Right lobe of liver (tissue), 6 donors: ENCODE results near the gene SLC9B1. TPM values are rescaled to one million over a fixed set of nuclear protein-coding genes. Genes with fewer than 3 reads are reported as not detected.
"Not testable (repeated sequence)": the region's sequence is repeated elsewhere in the genome, so short reads cannot be mapped to it uniquely, and the experiment has no call there.

Experiments used
- ATAC-seq, 4 donors: fragments of 200-7000 bp; cut with Tn5 transposase; one replicate each; pipeline ENCODE4 v1.9.1; 2020; ENCODE audit warnings: mild to moderate bottlenecking in 4 of 4, moderate library complexity in 4 of 4
- DNase-seq, 3 donors: peaks; one replicate each; pipeline ENCODE4 v3.0.0-alpha.2; 2020
- H3K27ac ChIP-seq, 3 donors: fragments of 200-600 bp; one replicate each; pipeline ENCODE4 v1.8.0; 2022
- H3K27me3 ChIP-seq, 2 donors: fragments of 200-600 bp; one replicate each; pipeline ENCODE4 v1.8.0; 2022
- H3K36me3 ChIP-seq, 4 donors: fragments of 200-600 bp; sonication (generic) in 1 of 4; one replicate each; pipeline versions ENCODE4 v1.5.1 to v1.8.0; 2017 to 2022; ENCODE audit warnings: control low read depth in 1 of 4
- H3K4me1 ChIP-seq, 4 donors: fragments of 200-600 bp; sonication (generic) in 1 of 4; one replicate each; pipeline versions ENCODE4 v1.5.1 to v1.8.0; 2017 to 2022; ENCODE audit warnings: control low read depth in 1 of 4
- H3K4me3 ChIP-seq, 3 donors: fragments of 200-600 bp; one replicate each; pipeline ENCODE4 v1.8.0; 2022
- H3K9me3 ChIP-seq, 4 donors: fragments of 200-600 bp; sonication (generic) in 1 of 4; one replicate each; pipeline versions ENCODE4 v1.5.1 to v1.8.0; 2017 to 2022; ENCODE audit warnings: control low read depth in 1 of 4
- CTCF ChIP-seq, 4 donors: fragments of 200-600 bp in 3 of 4; fragments of 450-650 bp in 1 of 4; IDR thresholded peaks; one replicate each; pipeline versions ENCODE4 v1.5.1 to v1.8.0; 2016 to 2022; ENCODE audit warnings: antibody characterized with exemption in 4 of 4, mild to moderate bottlenecking in 2 of 4
- POLR2A ChIP-seq: fragments of 450-650 bp; IDR thresholded peaks from one replicate; pipeline ENCODE4 v1.6.1; 2017; ENCODE audit warnings: antibody characterized with exemption, mild to moderate bottlenecking
- WGBS: methylation state at CpG from one replicate; pipeline ENCODE4 v1.1.6; 2018; ENCODE audit warnings: low coverage, low lambda C conversion rate; ENCODE audit not compliant: insufficient coverage; ENCODE audit errors: missing lambda C conversion rate; 5-methylcytosine and 5-hydroxymethylcytosine counted together
- intact Hi-C, 2 donors: fragments of 100-400 bp; cut with DNase I; formaldehyde crosslinking; loops; one replicate each; pipeline versions ENCODE4 v1.11.2 to v1.14.1; 2022
- total RNA-seq, 6 experiments: library from RNA; depleted of rRNA in 2 of 6; stranded (reverse); fragments of >200 nt in 2 of 6; fragmentation: NEBNext Ultra II Directional in 3 of 6; extraction: Animal tissue kit (Norgen Biotek cat#: 25700) in 3 of 6; gene quantifications; one replicate each; pipeline versions ENCODE4 v1.1.0 to v1.2.4, GENCODE V29; 2016 to 2023
- donor health status: DM: no; HTN: yes; CAD: no.
- donor health status: DM: no; HTN: no; CAD: no.
- donor health status: DM: no; HTN: no; CAD: no.
- donor health status: DM: no; HTN: yes; CAD: no.
- donor health status: DM: no; HTN: yes; CAD: no.

SLC9B1 gene
- total RNA-seq, 6 experiments from 2014 or later: 0.24 to 0.56 (median 0.51) TPM; not detected in 2

GRCh38 chr4:102867278-102868152, 152.0 kb downstream of the SLC9B1 start:
- WGBS: 73% methylated on average over 12 of the region's 12 CpGs
- TF ChIP-seq CTCF (IDR thresholded peaks at IDR 0.05): no peak
- peaks cover 0 to 19% (median 9%) of the 10 kb centered on the region in 4 donors for H3K4me1 ChIP-seq
- H3K27ac ChIP-seq: peak overlapping the region; percentile 89 to 97 (median 96)
- no peaks in the 10 kb centered on the region for H3K36me3 ChIP-seq
- no peaks in the 10 kb centered on the region for H3K9me3 ChIP-seq
- intact Hi-C loops: loop anchor here in 1 of 2 donors (5.0 kb wide), 1 partner anchor 40 kb away; the partner anchor contains the start of gene UBE2D3
- peak overlapping the region; percentile 71 to 80 (median 73) for H3K4me3 ChIP-seq
- no peak for DNase-seq
- ATAC-seq: no peak
- no peaks in the 10 kb centered on the region for H3K27me3 ChIP-seq

GRCh38 chr4:102865327-102865726, 154.2 kb downstream of the SLC9B1 start:
- H3K4me1 ChIP-seq: peaks cover 0 to 13% (median under 1%) of the 10 kb centered on the region in 4 donors
- ATAC-seq: not testable (repeated sequence)

DNA sequence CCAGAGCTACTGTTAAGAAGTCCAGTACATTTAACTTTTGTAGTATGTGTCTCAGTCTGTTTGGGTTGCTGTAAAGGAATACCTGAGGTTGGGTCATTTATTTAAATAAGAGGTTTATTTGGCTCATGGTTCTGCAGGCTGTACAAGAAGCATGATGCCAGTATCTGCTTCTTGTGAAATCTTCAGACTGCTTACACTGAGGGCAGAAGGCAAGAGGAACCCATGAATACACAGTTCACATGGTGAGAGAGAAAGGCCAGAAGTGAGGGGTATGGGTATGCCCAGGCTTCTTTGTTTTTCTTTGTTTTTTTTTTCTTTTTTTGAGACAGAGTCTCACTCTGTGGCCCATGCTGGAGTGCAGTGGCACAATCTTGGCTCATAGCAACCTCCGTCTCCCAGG, 156.8 kb downstream of the SLC9B1 start:
- Histone ChIP-seq H3K36me3 (no peaks in the 10 kb centered on the region), H3K9me3 (peaks cover 0 to 7% (median 0%) of the 10 kb centered on the region in 4 donors), H3K27me3 (no peaks in the 10 kb centered on the region), H3K27ac (no peak overlapping the region), H3K4me3 (no peak overlapping the region), H3K4me1 (peaks cover 0 to 9% (median 0%) of the 10 kb centered on the region in 4 donors)
- intact Hi-C loops: no loop called here
- no peak for TF ChIP-seq CTCF (IDR thresholded peaks at IDR 0.05)
- TF ChIP-seq POLR2A: no peak
- ATAC-seq: peak; percentile 64 to 90 (median 78)
- WGBS: no CpG with 5 or more reads among the region's 1 CpG
- no peak for DNase-seq

More at GRCh38 chr4:102865327-102865726, 154.2 kb downstream of the SLC9B1 start:
- no CpG with 5 or more reads among the region's 5 CpGs for WGBS
- H3K9me3 ChIP-seq, H3K4me3 ChIP-seq, H3K27me3 ChIP-seq, H3K27ac ChIP-seq, DNase-seq, H3K36me3 ChIP-seq: not testable (repeated sequence)
- intact Hi-C loops: loop anchor here in 1 of 2 donors (5.0 kb wide), 1 partner anchor 38 kb away; the partner anchor contains the start of gene UBE2D3

GRCh38 chr4:102862016-102862415, 157.5 kb downstream of the SLC9B1 start:
- no peak for TF ChIP-seq CTCF (IDR thresholded peaks at IDR 0.05)
- no peak for TF ChIP-seq POLR2A
- DNase-seq (no peak), ATAC-seq (peak in 2 of 4 donors; percentile 28 to 52)
- no peak overlapping the region for H3K4me3 ChIP-seq
- no peaks in the 10 kb centered on the region for H3K27me3 ChIP-seq
- no peaks in the 10 kb centered on the region for H3K36me3 ChIP-seq
- WGBS: 29% methylated on average over 1 of the region's 1 CpG
- peaks cover 0 to 7% (median 0%) of the 10 kb centered on the region in 4 donors for H3K9me3 ChIP-seq
- peaks cover 0 to 6% (median 0%) of the 10 kb centered on the region in 4 donors for H3K4me1 ChIP-seq
- H3K27ac ChIP-seq: no peak overlapping the region
- intact Hi-C loops: no loop called here
